HG02943 (cell line): Measurements from ENCODE around the gene SORT1.

Experiments used
- ATAC-seq: cut with Tn5 transposase; IDR thresholded peaks from one replicate; pipeline ENCODE4 v1.9.1; 2021; ENCODE audit warnings: mild to moderate bottlenecking, low read depth, moderate library complexity; ENCODE audit not compliant: unreplicated experiment

SORT1 gene

DNA sequence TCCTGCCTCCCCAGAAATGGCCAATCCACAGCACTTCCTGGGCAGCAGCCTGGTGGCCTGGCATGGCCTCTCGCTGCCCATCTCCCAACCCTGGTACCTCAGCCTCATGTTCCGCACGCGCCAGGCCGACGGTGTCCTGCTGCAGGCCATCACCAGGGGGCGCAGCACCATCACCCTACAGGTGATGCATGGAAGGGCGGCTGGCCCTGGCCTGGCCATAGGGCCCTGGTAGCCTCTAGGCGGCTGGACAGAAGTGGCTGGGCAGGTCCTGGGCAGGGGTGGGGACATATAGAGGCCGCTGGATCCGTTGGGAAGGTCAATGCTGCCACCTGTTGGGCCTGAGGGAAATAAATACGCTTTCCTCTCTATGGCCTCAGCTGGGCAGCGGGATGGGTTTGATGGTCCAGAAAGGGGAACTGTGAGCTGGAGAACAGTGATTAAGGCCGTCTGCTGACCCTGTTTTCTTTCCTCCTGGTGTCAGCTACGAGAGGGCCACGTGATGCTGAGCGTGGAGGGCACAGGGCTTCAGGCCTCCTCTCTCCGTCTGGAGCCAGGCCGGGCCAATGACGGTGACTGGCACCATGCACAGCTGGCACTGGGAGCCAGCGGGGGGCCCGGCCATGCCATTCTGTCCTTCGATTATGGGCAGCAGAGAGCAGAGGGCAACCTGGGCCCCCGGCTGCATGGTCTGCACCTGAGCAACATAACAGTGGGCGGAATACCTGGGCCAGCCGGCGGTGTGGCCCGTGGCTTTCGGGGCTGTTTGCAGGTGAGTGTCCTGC lies 133.9 kb downstream of the SORT1 start:
- ATAC-seq = no peak

DNA sequence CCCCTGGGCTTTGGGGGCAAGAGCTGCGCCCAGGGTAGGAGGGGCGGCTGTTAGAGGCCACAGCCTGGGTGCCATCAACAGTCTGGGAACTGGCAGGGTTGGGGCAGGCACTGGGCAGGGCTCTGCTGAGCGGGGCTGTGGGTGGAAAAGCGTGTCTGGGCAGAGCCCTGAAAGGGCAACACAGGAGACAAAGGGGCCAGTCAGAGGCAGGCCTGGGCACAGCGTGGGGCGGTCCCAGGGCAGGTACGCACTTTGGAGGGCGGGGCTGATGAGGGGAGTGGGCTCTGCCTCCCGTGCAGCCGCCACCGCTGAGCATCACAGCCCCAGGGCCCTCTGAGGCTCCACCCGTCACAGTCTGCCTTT lies 134.5 kb downstream of the SORT1 start:
- ATAC-seq = no peak

DNA sequence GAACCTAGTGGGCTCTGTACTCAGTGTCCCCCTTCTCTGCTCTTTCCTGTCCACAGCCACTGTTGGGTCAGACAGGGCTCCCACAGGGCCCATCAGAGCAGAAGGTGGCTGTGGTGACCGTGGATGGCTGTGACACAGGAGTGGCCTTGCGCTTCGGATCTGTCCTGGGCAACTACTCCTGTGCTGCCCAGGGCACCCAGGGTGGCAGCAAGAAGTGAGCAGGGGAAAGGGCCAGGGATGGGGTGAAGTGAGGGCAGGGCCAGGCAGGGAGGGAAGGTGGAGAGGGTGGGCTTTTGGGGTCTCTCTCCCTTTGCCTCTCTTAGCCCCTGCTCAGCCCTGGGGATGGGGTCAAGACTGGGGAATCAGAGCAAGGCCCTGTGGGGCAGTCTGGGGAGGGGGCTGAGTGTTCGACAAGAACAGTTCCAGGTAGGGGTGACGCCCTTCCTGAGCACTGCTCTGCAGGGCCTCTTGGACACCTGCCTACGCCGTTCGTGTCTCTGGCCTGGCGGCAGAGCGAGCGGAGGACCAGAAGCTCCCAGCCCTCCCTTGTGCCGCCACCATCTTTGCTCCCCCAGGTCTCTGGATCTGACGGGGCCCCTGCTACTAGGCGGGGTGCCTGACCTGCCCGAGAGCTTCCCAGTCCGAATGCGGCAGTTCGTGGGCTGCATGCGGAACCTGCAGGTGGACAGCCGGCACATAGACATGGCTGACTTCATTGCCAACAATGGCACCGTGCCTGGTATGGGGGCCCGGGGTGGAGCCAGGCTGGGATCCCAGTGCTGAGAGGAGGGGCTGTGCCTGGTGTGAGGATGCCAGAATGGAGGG lies 135.3 kb downstream of the SORT1 start:
- ATAC-seq = no peak

DNA sequence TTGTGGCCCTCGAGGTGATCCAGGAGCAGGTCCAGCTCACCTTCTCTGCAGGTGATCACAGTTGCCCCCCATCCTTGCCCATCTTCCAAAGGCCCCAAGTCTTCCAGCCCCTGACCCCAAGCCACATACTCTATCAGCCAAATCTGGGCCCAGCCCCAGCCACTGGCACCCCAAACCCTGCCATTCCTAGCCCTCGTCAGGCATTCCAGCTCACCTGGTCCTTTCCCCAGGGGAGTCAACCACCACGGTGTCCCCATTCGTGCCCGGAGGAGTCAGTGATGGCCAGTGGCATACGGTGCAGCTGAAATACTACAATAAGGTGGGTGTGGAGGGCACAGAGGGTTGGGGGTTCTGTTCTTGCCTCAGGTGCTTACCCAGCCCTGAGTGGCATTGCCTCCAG lies 136.1 kb downstream of the SORT1 start:
- no peak for ATAC-seq

DNA sequence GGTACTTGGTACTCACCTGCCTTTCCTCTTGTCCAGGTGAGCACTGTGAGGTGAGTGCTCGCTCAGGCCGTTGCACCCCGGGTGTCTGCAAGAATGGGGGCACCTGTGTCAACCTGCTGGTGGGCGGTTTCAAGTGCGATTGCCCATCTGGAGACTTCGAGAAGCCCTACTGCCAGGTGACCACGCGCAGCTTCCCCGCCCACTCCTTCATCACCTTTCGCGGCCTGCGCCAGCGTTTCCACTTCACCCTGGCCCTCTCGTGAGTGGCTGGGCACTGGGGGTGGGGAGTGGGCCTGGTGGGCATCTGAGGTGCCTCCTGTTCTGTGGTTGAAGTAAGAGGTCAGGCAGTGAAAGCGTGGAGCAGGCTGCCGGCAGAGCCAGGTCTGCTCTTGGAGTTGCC lies 136.7 kb downstream of the SORT1 start:
- no peak for ATAC-seq

DNA sequence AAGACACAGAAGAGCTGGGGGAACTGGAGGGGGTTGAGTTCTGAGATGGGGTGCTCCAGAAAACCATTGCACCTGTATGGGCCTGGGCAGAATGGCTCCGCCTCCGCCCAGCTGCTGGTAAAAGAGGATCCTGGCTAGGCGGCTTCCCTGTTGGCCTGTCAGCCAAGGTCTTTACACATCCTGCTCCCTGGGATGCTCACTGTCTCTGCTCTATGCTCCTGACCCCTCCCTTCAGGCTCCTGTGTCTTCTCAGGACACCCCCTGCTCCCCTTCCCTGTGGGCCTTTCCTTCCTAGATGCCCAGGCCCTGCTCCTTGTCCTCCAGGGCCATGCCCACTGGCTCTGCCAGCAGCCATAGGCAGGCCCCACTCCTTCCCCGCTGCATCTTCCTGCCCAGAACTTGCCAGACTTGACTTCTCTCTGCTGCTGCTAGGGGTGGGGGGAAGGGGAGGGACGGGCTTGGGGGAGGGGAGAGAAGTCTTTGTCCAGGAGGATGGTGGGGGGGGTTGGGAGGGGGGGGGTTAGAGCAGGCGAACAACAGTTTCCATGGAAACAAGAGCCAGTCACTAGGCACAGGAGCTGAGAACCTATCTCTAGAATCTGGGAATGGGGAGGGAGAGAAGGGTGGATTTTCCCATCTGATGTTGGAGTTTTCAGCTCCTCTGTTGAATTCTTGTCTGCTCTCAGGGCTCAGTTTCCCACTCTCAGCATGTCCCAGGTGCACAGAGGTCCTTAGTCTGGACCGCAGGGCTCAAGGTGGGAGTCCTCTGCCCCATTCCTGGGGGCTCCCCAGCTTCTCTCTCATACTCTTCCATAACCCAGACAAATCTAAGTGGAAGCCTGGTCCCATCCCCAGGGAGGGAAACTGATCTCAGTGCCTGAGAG lies 137.8 kb downstream of the SORT1 start:
- ATAC-seq = no peak
